IMR-90 (cell line): ENCODE results near the gene CNIH1. TPM values are rescaled to one million over a fixed set of nuclear protein-coding genes. Genes with fewer than 3 reads are reported as not detected.

ENCODE experiments used
- ATAC-seq: fragments of 200-7000 bp; cut with Tn5 transposase; 2 replicates; pipeline ENCODE4 v1.9.1; 2020; ENCODE audit warnings: low read depth, mild to moderate bottlenecking, moderate library complexity
- BruUV-seq: library from RNA; stranded (reverse); fragments of 400-500 nt; replicated peaks from 2 replicates; lab custom pipeline; 2021; lab: Mats Ljungman, UMichigan
- CTCF ChIA-PET: fragments of 300-600 bp; formaldehyde crosslinking; extraction: SDS; loops from one replicate; lab custom pipeline; 2021; ENCODE audit warnings: antibody characterized with exemption; lab: Yijun Ruan, JAX
- POLR2A ChIA-PET: fragments of 300-600 bp; sonication (Branson Sonifier 250); formaldehyde crosslinking; loops from one replicate; lab custom pipeline; 2022; ENCODE audit warnings: antibody characterized with exemption; ENCODE audit not compliant: unreplicated experiment; lab: Charles Lee
- DNase-seq: peaks from one replicate; pipeline ENCODE4 v3.0.0; 2013
- H2AFZ ChIP-seq: replicated peaks from 2 replicates; pipeline ENCODE3; 2013; ENCODE audit warnings: low read length, mild to moderate bottlenecking; ENCODE audit not compliant: poor library complexity
- H2AK5ac ChIP-seq: 2 replicates; pipeline ENCODE4 v1.6.1; 2013; ENCODE audit warnings: low read depth, low read length, inconsistent platforms
- H2AK9ac ChIP-seq: replicated peaks from 2 replicates; pipeline ENCODE3; 2013; ENCODE audit warnings: mild to moderate bottlenecking, low read depth, low read length, moderate library complexity; ENCODE audit not compliant: poor library complexity
- H2BK120ac ChIP-seq: 2 replicates; pipeline ENCODE4 v1.6.1; 2013; ENCODE audit warnings: low read depth, low read length, inconsistent platforms
- H2BK15ac ChIP-seq: 3 replicates; pipeline ENCODE4 v1.6.1; 2013; ENCODE audit warnings: low read depth, low read length, inconsistent platforms
- H2BK20ac ChIP-seq: 2 replicates; pipeline ENCODE4 v1.6.1; 2013; ENCODE audit warnings: low read depth, mild to moderate bottlenecking, inconsistent platforms, low read length, moderate library complexity
- H2BK5ac ChIP-seq: 2 replicates; pipeline ENCODE4 v1.6.1; 2013; ENCODE audit warnings: mild to moderate bottlenecking, low read depth, low read length, inconsistent platforms; ENCODE audit not compliant: poor library complexity, severe bottlenecking
- H3K14ac ChIP-seq: replicated peaks from 2 replicates; pipeline ENCODE4 v1.6.1; 2013; ENCODE audit warnings: low read depth, low read length, inconsistent platforms
- H3K18ac ChIP-seq: 2 replicates; pipeline ENCODE4 v1.6.1; 2013; ENCODE audit warnings: low read depth, low read length, control low read depth
- H3K23ac ChIP-seq: 2 replicates; pipeline ENCODE4 v1.6.1; 2013; ENCODE audit warnings: low read depth, low read length, inconsistent platforms
- H3K27ac ChIP-seq: 2 replicates; pipeline ENCODE4 v1.5.1; 2013; ENCODE audit warnings: mild to moderate bottlenecking, control low read depth, low read length; ENCODE audit not compliant: insufficient read depth
- H3K27me3 ChIP-seq: 2 replicates; pipeline ENCODE4 v1.6.1; 2013; ENCODE audit warnings: low read length; ENCODE audit not compliant: control insufficient read depth, insufficient read depth
- H3K36me3 ChIP-seq: 2 replicates; pipeline ENCODE4 v1.6.1; 2013; ENCODE audit warnings: low read length, mixed read lengths; ENCODE audit not compliant: control insufficient read depth, insufficient read depth
- H3K4ac ChIP-seq: 2 replicates; pipeline ENCODE4 v1.6.1; 2013; ENCODE audit warnings: low read depth, low read length, inconsistent platforms
- H3K4me1 ChIP-seq: 2 replicates; pipeline ENCODE4 v1.6.1; 2013; ENCODE audit warnings: low read length, mixed read lengths; ENCODE audit not compliant: control insufficient read depth, insufficient read depth
- H3K4me2 ChIP-seq: 2 replicates; pipeline ENCODE4 v1.6.1; 2013; ENCODE audit warnings: low read depth, mild to moderate bottlenecking, control low read depth, low read length, moderate library complexity
- H3K4me3 ChIP-seq: 2 replicates; pipeline ENCODE4 v1.5.1; 2013; ENCODE audit warnings: low read depth, mild to moderate bottlenecking, control low read depth, low read length, moderate library complexity; ENCODE audit not compliant: insufficient read depth
- H3K56ac ChIP-seq: 2 replicates; pipeline ENCODE4 v1.6.1; 2013; ENCODE audit warnings: low read length, inconsistent platforms; ENCODE audit not compliant: insufficient read depth; ENCODE audit errors: extremely low read depth
- H3K79me1 ChIP-seq, 2 experiments: 2 replicates each; pipeline ENCODE4 v1.6.1; 2013; ENCODE audit warnings: low read length in 2 of 2, inconsistent platforms in 1 of 2, low read depth in 1 of 2
- H3K9ac ChIP-seq: 2 replicates; pipeline ENCODE4 v1.6.1; 2013; ENCODE audit warnings: low read depth, low read length, control low read depth
- H3K9me1 ChIP-seq: 2 replicates; pipeline ENCODE4 v1.6.1; 2013; ENCODE audit warnings: low read length, inconsistent platforms; ENCODE audit not compliant: insufficient read depth
- H3K9me3 ChIP-seq: 2 replicates; pipeline ENCODE4 v1.6.1; 2013; ENCODE audit warnings: low read length; ENCODE audit not compliant: control insufficient read depth, insufficient read depth
- H4K20me1 ChIP-seq: 2 replicates; pipeline ENCODE4 v1.6.1; 2013; ENCODE audit warnings: low read length, inconsistent platforms; ENCODE audit not compliant: insufficient read depth
- H4K5ac ChIP-seq: 2 replicates; pipeline ENCODE4 v1.6.1; 2013; ENCODE audit warnings: mild to moderate bottlenecking, low read depth, low read length, control low read depth
- H4K8ac ChIP-seq, 2 experiments: 2 replicates each; pipeline ENCODE4 v1.6.1; 2013; ENCODE audit warnings: low read depth in 2 of 2, low read length in 2 of 2, control low read depth in 1 of 2, inconsistent platforms in 1 of 2
- H4K91ac ChIP-seq: 2 replicates; pipeline ENCODE4 v1.6.1; 2013; ENCODE audit warnings: low read depth, low read length, inconsistent platforms; ENCODE audit not compliant: insufficient read depth
- BHLHE40 ChIP-seq: fragments of 150-350 bp; IDR thresholded peaks from 2 replicates; pipeline ENCODE4 v1.6.1; 2016; ENCODE audit warnings: mild to moderate bottlenecking, low read depth, low read length
- CEBPB ChIP-seq: IDR thresholded peaks from 2 replicates; pipeline ENCODE4 v1.6.1; 2012; ENCODE audit warnings: low read depth, low read length, improper control_type of control experiment
- CHD1 ChIP-seq: IDR thresholded peaks from 2 replicates; pipeline ENCODE4 v1.6.1; 2012; ENCODE audit warnings: low read depth, low read length, improper control_type of control experiment
- ELK1 ChIP-seq: fragments of 150-350 bp; IDR thresholded peaks from 2 replicates; pipeline ENCODE4 v1.6.1; 2016; ENCODE audit warnings: low read depth, mild to moderate bottlenecking, low read length, moderate library complexity, borderline replicate concordance
- FOS ChIP-seq: fragments of 150-350 bp; IDR thresholded peaks from 2 replicates; pipeline ENCODE4 v1.6.1; 2016; ENCODE audit warnings: low read depth, low read length
- MAFK ChIP-seq: IDR thresholded peaks from 2 replicates; pipeline ENCODE4 v1.6.1; 2012; ENCODE audit warnings: low read depth, low read length, improper control_type of control experiment
- MAZ ChIP-seq: IDR thresholded peaks from 2 replicates; pipeline ENCODE4 v1.6.1; 2012; ENCODE audit warnings: low read depth, mild to moderate bottlenecking, low read length, improper control_type of control experiment, moderate library complexity, borderline replicate concordance
- MXI1 ChIP-seq: IDR thresholded peaks from 2 replicates; pipeline ENCODE4 v1.6.1; 2012; ENCODE audit warnings: low read depth, mild to moderate bottlenecking, low read length, moderate library complexity, borderline replicate concordance
- NFE2L2 ChIP-seq: fragments of 150-350 bp; IDR thresholded peaks from 2 replicates; pipeline ENCODE4 v1.6.1; 2016; ENCODE audit warnings: low read depth, mild to moderate bottlenecking, low read length
- POLR2A ChIP-seq: IDR thresholded peaks from 2 replicates; pipeline ENCODE4 v1.6.1; 2012; ENCODE audit warnings: mild to moderate bottlenecking, low read depth, low read length
- RAD21 ChIP-seq: IDR thresholded peaks from 2 replicates; pipeline ENCODE4 v1.6.1; 2012; ENCODE audit warnings: low read length, improper control_type of control experiment
- RCOR1 ChIP-seq: IDR thresholded peaks from 2 replicates; pipeline ENCODE4 v1.6.1; 2012; ENCODE audit warnings: mild to moderate bottlenecking, low read length, improper control_type of control experiment; ENCODE audit not compliant: insufficient replicate concordance
- RFX5 ChIP-seq: IDR thresholded peaks from 2 replicates; pipeline ENCODE4 v1.8.0; 2012; ENCODE audit warnings: low read depth, mild to moderate bottlenecking, low read length, moderate library complexity
- SMC3 ChIP-seq: fragments of 150-350 bp; IDR thresholded peaks from 2 replicates; pipeline ENCODE4 v1.6.1; 2016; ENCODE audit warnings: low read depth, mild to moderate bottlenecking, antibody characterized with exemption, low read length, moderate library complexity
- USF2 ChIP-seq: fragments of 150-350 bp; IDR thresholded peaks from 2 replicates; pipeline ENCODE4 v1.6.1; 2017; ENCODE audit warnings: mild to moderate bottlenecking, antibody characterized with exemption, low read length, low read depth
- WGBS, 2 experiments: methylation state at CpG; one replicate each; pipeline versions ENCODE4 v1.1.5 to v1.1.7; 2013; ENCODE audit warnings: missing lambda C conversion rate in 2 of 2; ENCODE audit not compliant: insufficient read length in 1 of 2; ENCODE audit errors: extremely low coverage in 2 of 2; 5-methylcytosine and 5-hydroxymethylcytosine counted together
- dilution Hi-C: fragments of 300-500 bp; cut with HindIII; formaldehyde crosslinking; loops from one replicate; pipeline ENCODE4 v1.14.3; 2018; ENCODE audit warnings: low sequenced_read_pairs; ENCODE audit not compliant: unreplicated experiment
- in situ Hi-C: fragments of 300-500 bp; cut with MboI; formaldehyde crosslinking; loops from 3 replicates; pipeline ENCODE4 v1.14.3; 2019; ENCODE audit warnings: low sequenced_read_pairs, inconsistent platforms, mixed read lengths
- intact Hi-C: fragments of 100-400 bp; cut with micrococcal nuclease; formaldehyde crosslinking; loops from 2 replicates; pipeline ENCODE4 v1.10.0; 2022
- polyA plus RNA-seq, 3 experiments: library from polyadenylated mRNA; depleted of rRNA; stranded (reverse); fragments of >200 nt; gene quantifications; 2 replicates each; pipeline ENCODE4 v1.2.3, GENCODE V29; 2012; ENCODE audit warnings: low replicate concordance in 1 of 3
- total RNA-seq: library from RNA; depleted of rRNA; stranded (reverse); fragments of >200 nt; gene quantifications from 2 replicates; pipeline ENCODE4 v1.2.3, GENCODE V29; 2012

CNIH1 gene
- total and polyA plus RNA-seq, 2 of the 4 experiments (the other 2 are of a cell fraction): 244 to 284 TPM

GRCh38 chr14:54396493-54397335 is 44.5 kb downstream of the CNIH1 start, which contains the start of gene CDKN3:
CDKN3 (plus strand) TSS chr14:54397007; CDS start chr14:54397069, 62 bp downstream.
- no peaks in the 10 kb centered on the region for H3K9me3 ChIP-seq
- no peak within 1 kb of the TSS for H4K5ac ChIP-seq
- peak within 1 kb of the TSS; percentile 20 for H3K14ac ChIP-seq
- peak; percentile 99 for ATAC-seq
- H2BK120ac ChIP-seq: no peak within 1 kb of the TSS
- no peaks in the 10 kb centered on the region for H3K36me3 ChIP-seq
- no peak within 1 kb of the TSS for H2AK5ac ChIP-seq
- peaks cover 24 to 37% of the 10 kb centered on the region in 2 experiments for H3K79me1 ChIP-seq
- dilution Hi-C loops (no loop called here), intact Hi-C loops (no loop called here), in situ Hi-C loops (no loop called here)
- peak within 1 kb of the TSS; percentile 66 to 93; a peak in 3 of 4 replicates for H4K8ac ChIP-seq
- peak within 1 kb of the TSS; percentile 35 for H2AK9ac ChIP-seq
- H3K4ac ChIP-seq: peak within 1 kb of the TSS; percentile 36
- no TSS peak for BruUV-seq
- 0% methylated on average over 52 of the region's 76 CpGs; no CpG with 5 or more reads in 1 of the 2 experiments for WGBS, 2 experiments
- DNase-seq: peak; percentile 99
- no peak within 1 kb of the TSS for H2BK20ac ChIP-seq
- peak within 1 kb of the TSS; percentile 97 for H3K4me2 ChIP-seq
- peaks cover 5% of the 10 kb centered on the region; the same call in 1 of the 2 replicates for H3K4me1 ChIP-seq
- H3K4me3 ChIP-seq: peak within 1 kb of the TSS; percentile 85
- ChIA-PET CTCF (interaction anchor here (1.0 to 1.2 kb wide), 2 partner anchors 8 to 24 kb away, joined by 3 read pairs; no protein-coding TSS in a partner anchor), POLR2A (interaction anchor here (0.6 kb wide), 1 partner anchor 258 kb away, joined by 4 read pairs; no protein-coding TSS in a partner anchor)
- H3K9ac ChIP-seq: peak within 1 kb of the TSS; percentile 54
- peak within 1 kb of the TSS; percentile 7; the same call in 1 of the 2 replicates for H4K91ac ChIP-seq
- H3K9me1 ChIP-seq: peaks cover 4% of the 10 kb centered on the region; the same call in 1 of the 2 replicates
- H4K20me1 ChIP-seq: no peaks in the 10 kb centered on the region
- H3K56ac ChIP-seq: peak within 1 kb of the TSS; percentile 38; the same call in 1 of the 2 replicates
- no peaks in the 10 kb centered on the region for H3K27me3 ChIP-seq
- peak within 1 kb of the TSS; percentile 96 for H2AFZ ChIP-seq
- H3K23ac ChIP-seq: peak within 1 kb of the TSS; percentile 87
- no peak within 1 kb of the TSS for H2BK15ac ChIP-seq
- H3K27ac ChIP-seq: peak within 1 kb of the TSS; percentile 29
- no peak within 1 kb of the TSS for H3K18ac ChIP-seq
- peak within 1 kb of the TSS; percentile 10 for H2BK5ac ChIP-seq
- no peak for TF ChIP-seq RAD21
- TF ChIP-seq POLR2A: peak; percentile 83
- no peak for TF ChIP-seq SMC3
- TF ChIP-seq BHLHE40: 0 out of 2 replicates have a peak, but pooled peaks have one; percentile 26
- peak; percentile 79 for TF ChIP-seq MXI1
- no peak for TF ChIP-seq RFX5
- TF ChIP-seq FOS: peak; percentile 52; the same call in 1 of the 2 replicates
- TF ChIP-seq USF2: no peak
- TF ChIP-seq MAZ: peak; percentile 81; the same call in 1 of the 2 replicates
- TF ChIP-seq ELK1: no peak
- TF ChIP-seq CHD1: no peak
- TF ChIP-seq RCOR1: no peak
- no peak for TF ChIP-seq MAFK
- TF ChIP-seq NFE2L2: no peak
- TF ChIP-seq CEBPB: no peak
